GM19025 (cell line): ENCODE data around the gene PIGS.
A peak's percentile ranks its signal among the peaks of the same experiment; 100 is the strongest.
"Not testable (repeated sequence)": the region's sequence is repeated elsewhere in the genome, so short reads cannot be mapped to it uniquely, and the experiment has no call there.

Source experiments
- ATAC-seq: cut with Tn5 transposase; IDR thresholded peaks from one replicate; pipeline ENCODE4 v1.9.1; 2021; ENCODE audit warnings: mild to moderate bottlenecking, low read depth, moderate library complexity; ENCODE audit not compliant: unreplicated experiment

The PIGS gene

DNA sequence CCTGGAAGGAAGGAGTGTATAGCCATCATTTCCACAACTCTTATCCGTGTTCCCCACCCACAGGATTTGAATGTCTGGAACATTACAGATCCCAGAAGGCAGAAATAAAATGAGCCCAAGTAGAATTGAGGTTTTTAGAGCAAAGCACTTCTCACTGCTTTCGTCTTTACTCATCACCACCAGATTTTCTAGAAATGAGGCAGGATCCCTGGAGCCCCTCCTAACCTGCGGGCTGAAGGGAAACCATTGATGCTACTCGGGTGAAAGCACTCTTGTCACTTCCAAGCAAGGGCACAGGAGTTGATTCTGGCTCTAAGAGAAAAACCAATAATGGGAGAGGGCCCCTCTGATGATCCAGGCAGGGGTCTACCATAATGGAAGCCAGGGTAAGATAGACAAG lies 8.2 kb upstream of the PIGS start:
- ATAC-seq: no peak

DNA sequence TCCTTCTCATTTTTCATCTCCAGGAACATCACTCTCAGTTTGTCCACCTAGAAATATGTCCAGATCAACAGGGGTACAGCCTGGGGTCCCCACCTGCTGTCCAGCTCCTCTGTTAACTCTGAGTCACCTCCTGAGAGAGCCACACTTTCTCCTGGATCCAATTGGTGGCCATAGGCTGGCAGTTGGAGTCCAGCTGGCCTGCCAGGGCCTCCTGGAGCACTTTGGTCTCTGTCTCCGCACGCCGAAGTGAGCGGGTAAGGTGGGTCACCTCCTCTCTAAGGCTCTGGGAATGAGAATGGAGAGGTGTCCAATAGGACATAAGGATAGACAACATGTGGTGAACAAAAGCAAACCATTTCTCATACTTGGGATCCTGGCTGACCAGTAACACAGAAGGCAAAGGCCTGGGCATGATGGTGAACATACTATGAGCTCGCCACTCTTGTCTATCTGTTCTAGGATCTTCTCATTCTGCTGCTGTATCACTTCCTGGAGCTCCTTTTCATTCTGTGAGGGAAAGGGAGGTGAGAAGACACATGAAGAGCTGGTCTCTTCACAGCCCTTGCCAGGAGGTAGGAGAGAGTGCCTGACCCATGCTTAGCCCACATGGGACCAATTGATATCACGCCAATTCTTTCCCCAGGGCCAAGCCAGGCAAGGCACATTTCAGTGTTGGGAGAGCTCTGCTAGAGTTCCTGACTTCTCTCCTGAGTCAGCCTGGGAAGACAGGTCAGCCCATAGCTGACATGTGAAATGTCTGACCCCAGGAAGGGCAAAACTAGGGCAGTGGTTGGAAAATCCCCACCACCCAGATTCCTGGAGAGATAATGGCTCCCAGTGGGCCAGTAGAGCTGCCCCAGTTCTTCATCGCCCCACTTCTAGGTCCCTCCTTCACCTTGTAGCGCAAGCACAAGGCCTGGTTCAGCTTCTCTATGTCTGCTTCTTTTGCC lies 7.2 kb upstream of the PIGS start:
- ATAC-seq: no peak

DNA sequence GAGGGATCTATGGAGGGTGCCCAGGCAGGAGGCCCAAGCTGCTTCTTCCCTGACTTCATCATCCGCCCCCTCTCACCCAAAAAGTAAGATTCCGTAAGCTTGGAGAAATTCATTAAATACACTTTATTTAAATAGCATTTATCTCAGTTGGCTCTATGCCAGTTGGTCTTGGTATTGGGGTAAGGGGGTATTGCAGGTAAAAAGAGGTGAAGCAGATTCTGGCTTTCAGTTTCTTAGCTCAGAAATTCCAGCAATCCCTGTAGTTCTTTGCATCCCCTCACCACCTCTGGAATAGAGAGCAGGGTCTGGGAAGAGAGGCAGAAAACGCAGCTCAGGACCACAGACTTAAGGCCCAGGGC lies 6.1 kb upstream of the PIGS start:
- ATAC-seq: no peak

DNA sequence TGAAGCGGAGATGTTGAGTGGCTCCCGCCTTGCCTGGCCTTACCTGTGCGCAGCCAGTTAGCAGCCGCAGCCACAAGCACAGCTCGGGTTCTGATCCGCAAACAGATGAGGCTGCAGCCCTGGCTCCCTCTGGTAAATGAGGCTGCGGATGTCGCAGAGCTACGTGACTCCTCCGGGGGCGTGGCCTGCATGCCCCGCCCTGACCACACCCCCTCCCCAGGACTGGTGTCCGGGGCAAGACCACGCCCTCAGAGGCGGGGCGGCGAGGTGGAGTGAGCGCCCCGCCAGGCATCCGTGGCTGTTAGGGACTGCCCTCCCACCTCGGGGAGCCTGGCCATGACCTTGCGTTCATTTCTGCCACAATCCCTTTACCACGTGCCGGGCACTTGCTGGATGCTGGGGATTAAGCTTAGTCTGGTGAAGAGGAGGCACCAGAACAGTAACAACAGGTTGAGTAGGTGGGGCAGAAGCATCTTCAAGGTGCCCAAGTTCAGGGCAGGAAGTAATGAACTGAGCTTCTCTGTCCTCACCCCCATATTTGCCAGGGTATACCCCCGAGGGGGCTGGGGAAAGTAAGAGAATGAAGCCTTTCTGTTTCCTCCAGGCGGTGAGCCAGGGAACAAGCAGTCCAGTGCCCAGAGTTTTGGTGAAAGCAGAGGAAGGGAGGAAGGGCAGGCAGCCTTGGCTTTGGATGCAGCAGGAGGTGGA lies 5.6 kb upstream of the PIGS start, which contains the start of gene ALDOC:
TSS of gene ALDOC (minus strand) at position 138 of the 708 bp plus-strand sequence. CDS start 1,363 bp downstream, outside the sequence.
- peak; percentile 93 for ATAC-seq

DNA sequence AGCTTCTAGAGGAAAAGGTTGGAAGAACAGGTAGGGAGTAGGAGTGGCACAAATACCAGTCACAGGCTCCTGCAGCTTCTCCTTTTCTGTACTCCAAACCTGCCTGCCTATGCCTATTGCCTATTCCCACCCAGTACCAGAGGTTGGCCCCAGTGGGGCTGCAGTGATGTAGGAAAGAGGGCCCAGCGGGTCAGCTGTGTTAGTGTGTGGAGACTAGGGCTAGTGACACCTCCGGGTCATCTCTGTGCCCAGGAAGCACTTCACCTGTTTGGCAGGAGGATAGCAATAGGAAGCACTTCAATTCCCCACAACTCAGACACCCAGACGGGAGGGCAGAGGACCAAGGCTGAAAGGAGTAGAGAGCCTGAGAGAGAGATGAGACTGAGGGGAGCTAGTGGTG lies 4.7 kb upstream of the PIGS start:
- not testable (repeated sequence) for ATAC-seq

DNA sequence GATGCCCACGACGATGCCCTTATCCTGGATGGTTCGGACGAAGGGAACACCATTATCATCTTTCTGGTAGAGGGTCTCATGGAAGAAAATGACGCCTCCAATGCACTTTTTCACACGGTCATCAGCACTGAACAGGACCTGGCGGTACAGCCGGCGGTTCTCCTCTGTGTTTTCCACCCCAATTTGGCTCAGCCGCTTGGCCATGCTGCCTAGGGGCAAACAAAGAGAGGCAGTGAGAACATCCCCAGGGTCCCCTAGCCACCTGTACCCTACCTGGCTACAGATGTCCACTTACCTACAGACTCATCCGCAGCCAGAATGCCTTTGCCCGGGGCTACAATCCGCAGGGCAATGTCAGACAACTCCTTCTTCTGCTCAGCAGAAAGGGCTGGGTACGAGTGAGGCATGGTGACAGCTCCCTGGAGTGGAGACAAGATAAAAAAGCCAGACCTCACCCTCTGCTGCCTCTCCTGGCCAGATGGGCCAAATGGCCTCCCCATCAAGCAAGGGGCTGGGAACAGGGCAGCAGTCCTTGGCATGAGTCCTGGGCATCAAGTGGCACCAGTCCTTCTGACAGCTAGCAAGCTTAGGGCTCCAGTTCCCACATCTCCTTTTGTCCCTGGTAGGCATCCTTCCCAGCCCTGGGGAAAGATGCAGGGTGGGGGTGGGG lies 3.9 kb upstream of the PIGS start:
- ATAC-seq: no peak

DNA sequence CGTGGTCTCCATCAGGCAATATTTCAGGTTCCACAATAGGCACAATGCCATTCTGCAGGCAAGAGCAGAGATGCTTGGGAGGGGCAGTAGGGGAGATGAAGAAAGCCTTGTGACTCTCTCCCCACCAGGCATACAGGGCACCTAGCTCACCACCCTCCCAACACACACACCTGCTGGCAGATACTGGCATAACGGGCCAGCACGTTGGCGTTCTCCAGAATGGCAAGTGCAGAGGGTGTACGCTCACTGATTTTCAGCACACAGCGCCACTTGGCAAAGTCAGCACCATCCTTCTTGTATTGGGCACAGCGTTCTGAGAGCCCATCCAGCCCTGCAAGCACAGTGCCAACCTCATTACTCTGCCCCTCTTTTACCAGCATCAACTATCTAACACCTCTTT lies 3.2 kb upstream of the PIGS start:
- no peak for ATAC-seq

DNA sequence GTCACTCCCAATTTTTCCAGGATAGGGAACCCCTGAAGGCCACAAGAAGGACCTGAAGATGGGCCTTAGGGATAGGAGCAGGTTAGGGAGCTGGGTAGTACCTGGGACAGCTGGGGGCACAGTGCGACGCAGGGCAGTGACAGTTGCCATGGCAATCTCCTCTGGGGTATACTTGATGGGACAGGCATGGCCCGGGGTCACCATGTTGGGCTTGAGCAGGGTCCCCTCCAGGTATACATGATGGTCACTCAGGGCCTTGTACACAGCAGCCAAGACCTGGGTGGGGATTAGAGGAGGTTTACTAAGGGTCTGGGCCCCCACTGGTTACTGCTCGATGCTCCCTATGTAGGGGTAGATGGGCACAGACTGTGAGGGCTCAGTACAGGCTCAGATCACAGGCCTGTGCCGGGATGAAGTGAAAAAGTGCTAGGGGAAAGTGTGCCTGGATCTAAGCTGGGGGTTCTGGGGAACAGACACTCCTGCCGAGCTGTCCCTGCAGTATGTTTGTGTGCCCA lies 2.7 kb upstream of the PIGS start:
- ATAC-seq: no peak

DNA sequence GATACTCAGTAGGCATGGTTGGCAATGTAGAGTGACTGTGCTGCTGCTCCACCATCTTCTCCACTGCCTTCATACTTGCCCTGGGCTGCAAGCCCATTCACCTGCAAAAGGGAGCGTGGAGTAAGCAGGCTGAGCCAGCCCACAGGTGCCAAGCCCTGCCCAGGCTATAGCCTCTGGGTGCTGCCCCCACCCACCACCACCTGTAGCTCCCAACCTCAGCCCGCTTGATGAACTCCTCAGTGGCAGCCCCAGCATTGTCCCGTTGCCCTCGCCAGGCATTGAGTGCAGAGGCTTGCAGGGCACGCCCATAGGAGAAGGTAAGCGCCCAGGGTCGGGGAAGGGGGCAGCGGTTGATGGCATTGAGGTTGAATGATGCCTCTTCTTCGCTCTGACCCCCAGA lies 2.2 kb upstream of the PIGS start:
- no peak for ATAC-seq

DNA sequence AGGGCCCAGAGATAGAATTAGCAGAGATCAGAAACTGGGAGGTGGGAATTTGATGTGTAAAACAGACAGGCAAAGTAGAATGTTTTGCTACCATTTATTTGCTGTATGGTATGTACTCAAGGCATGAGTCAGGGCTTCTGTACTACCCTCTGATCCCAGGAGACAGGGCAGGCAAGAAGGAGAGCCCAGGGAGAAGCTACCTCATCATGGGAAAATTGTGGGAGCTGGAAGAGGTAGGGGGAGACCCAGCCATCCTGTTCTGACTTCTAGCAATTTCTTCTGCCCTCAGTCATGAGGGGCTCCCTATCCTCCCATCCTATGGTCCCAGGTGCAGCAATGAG lies 1.7 kb upstream of the PIGS start:
- ATAC-seq: no peak

DNA sequence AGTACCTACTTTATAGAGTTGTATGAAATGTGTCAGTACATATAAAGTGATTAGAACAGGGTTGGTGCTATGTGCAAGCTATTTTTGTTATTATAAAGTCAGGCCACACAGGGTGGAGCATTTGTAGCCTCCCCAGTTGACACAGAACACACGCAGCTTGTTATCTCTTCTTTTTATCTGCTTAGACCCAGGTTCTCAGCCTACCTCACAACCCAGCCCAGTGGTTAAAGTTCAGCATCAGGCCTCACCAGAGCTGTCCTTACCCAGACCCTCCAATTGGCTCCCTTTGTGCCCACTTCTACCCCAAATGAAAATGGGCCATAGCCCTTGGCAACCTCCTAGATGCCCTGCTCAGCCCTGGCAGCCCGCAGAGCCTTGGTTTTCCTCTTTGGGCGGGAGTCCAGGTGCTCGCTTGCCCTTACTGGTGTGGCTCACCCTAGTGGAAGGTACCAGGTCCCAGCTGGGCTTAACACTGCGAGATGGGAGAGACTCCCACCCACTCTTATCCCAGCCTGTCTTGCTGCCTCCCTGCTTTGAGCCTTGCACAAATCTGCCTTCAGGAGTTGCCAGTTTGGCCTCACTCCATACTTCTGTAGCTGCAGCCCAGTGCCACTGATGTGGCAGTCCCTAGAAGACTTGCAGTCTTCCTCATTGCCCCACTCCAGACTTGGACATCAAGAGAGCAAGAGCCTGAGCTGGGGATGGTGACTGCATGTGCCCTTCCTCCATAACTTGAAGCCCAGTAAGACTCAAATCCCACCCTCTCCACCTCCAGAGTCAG lies 1.1 kb upstream of the PIGS start:
- no peak for ATAC-seq

DNA sequence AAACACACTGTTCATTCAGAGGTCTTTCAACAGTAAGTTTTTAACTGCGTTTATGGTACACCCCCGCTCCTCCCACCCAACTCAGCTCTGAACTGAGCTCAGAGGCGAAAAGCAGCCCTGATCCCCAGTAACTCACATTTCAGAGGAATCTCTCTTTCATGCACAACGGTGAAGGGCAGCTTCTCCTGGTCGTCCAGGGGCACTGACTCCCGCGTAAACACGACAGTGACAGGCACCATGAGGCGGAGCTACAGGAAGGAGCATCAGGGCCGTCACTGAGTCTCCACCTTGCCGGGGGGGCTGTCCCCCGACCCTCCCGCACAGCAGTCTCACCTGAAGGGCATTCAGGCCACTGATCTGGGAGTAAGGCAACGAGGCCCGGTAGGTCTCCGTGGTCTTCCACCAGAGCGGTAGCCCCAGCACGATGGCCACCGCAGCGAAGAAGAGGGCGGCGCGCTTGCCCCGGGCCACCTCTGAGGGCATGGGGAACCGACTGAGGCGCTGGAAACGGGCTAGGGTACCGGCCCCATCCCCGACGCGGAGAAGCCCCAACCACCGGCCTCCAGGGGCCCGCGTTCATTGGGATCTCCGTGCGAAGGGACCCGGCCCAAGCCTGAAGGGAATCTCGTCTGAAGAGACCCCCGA lies 486 bp downstream of the PIGS start:
- ATAC-seq: peak; percentile 11

DNA sequence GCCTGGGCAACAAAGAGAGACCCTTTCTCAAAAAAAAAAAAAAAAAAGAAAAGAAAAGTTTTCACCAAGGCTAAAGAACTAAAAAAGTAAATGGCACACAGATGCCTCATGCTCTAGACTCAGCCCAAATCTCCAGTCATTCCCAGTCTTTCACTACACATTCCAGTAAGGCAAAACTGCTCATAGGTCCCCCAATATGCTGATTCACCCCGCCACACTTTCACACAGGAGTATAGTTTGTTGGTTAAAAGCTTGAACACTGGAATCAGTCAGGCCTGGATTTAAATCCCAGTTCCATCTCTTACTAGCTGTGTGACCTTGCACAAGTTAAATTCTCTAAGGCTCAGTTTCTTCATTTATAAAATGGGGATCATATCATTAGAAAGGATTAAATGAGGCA lies 1.9 kb downstream of the PIGS start:
- ATAC-seq: no peak

DNA sequence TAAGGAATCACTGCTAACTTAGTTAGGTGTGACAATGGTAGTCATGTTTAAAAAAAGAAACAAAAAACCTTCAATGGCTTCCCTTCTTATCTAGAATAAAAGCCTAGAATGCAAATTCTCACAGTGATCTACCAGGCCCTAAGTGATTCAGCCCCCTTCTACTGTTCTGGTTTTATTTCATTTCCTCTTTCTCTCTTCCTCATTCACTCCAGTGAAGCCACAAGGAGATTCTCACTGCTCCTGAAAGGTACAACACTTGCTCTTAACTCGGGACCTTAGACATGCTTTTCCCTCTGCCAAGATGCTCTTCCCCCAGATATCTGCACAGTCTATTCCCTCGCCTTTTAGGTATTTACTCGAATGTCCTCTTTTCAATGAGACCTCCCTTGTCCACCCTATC lies 3.7 kb downstream of the PIGS start:
- no peak for ATAC-seq

DNA sequence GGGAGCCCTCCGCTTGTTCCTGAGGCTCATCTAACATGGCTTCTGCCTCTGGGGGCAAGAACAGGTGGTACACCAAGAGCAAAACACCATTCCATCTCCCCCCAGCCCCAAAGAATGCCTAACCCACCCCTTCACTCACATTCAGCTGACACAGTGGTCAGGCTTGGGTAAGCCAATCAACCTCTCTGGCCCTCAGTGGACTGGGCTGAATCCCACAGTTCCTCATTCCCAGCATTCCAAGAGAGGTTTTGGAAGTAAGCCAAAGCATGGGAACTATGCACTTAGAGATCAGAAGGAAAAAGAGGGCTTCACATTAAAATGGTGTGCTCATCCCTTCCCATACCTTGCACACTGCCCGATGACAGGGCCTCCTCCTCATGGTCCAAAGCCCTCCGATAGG lies 7.8 kb downstream of the PIGS start:
- ATAC-seq: no peak

DNA sequence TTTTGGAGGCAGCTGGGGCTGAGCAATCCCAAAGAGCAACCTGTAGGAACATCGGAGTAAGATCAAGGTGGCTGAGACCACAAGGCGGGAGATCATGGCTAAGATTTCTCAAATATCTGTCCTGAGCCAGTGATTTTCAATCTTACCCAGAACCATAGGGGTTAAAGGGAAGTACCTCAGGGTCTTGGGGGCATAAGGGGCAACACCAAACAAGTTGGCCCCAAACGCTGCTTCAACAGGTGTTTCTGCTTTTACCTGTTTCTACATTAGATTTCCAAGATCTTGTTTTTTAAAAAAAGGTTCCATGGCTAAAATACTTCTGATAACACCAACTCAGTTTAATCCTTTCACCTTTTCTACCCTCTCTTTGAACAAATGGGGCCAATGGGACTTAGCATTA lies 16.3 kb downstream of the PIGS start:
- no peak for ATAC-seq

DNA sequence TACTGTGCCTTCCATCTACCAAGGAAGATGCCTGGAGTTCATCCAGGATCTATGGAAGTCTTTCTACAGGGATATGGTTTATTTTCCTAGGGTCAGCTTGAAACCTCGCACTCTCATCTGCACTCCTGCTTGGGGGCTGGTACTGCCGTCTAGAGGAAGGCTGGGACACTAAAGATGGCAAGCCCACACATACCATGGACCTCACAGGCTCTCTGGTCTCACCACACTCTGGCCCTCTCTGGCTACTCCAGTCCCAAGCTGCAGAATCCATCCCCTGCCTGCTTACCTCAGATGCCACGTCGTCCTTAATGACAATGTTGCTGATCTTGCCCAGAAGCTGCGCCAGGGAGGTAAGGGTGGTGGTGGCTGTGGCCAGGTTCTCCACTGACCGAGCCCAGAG lies 16.8 kb downstream of the PIGS start:
- ATAC-seq: no peak

DNA sequence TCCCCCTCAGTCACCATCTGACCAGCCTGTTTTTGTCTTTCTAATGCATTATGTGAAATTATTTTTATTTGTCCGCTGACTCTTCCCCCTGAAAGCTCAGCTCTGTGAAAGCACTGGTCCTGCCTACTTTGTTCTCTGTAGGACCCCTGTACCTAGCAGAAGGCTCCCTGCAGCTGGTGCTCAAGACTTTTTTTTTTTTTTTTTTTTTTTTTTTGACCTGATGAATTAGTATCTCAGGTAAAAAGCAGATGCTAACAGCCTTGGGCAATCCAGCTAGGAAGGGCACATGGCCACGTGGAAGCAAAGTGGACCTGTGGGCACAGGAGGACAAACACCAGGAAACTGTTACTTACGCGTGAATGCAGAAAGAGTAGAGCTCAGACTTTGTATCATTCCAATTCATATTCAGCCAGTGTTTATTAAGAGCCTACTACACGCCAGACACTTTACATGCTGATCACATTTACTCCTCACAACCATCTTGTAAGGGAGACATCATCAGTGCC lies 18.3 kb downstream of the PIGS start:
- ATAC-seq: no peak

DNA sequence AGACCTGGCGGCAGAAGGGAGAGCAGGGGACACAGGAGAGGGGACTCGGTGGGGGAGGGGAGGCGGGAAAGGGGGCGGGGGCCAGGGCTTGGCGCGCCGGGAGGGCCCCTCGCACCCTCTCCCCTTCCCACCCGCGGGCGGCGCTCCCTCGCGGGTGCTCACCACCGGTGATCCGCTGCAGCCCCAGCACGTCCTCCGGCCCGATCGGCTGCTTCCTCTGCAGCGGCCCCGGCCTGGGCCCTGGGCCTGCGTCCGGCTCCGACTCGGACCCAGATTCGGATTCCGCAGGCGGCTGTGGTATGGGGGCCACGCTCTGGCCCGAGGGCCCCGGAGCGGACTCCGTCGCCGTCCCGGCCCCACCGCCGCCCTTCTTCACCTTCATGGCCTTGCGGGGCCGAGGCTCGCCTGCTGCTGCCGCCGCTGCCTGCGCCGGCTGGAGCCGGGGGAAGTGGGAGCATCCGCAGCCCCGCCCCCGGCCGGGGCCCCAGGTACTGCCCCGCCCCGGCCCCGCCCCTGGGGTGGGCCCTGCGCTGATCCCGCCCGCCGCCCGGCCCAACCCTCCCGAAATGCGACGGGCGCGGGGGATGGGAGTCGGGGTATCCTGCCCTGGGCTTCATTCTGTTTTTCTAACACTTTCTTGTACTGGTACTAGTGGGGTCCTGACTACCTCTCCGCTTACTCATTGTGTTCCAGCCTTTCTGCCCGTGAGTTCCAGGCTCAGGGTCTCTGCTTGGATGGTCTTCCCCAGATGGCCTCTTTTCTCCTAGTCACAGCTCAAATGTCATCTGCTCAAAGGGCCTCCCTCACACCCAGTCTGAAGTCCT lies 18.9 kb downstream of the PIGS start, which contains the start of gene UNC119:
TSS of gene UNC119 (minus strand) at position 449 of the 824 bp plus-strand sequence. CDS start at position 382, 67 bp downstream.
- peak; percentile 62 for ATAC-seq
